Liver (tissue), 9 donors: ENCODE results near the gene EEA1. TPM values are rescaled to one million over a fixed set of nuclear protein-coding genes. Genes with fewer than 3 reads are reported as not detected.

ENCODE experiments used
- DNase-seq: peaks from one replicate; pipeline ENCODE4 v3.0.0-alpha.2; 2017; ENCODE audit warnings: low spot score
- H3K27ac ChIP-seq, 2 donors: one replicate each; pipeline ENCODE4 v1.7.0; 2013; ENCODE audit warnings: inconsistent platforms in 2 of 2, low read length in 2 of 2, control low read depth in 1 of 2, low read depth in 1 of 2, mild to moderate bottlenecking in 1 of 2
- H3K27me3 ChIP-seq, 4 donors: one replicate each; pipeline versions ENCODE4 v1.6.1 to v1.7.0; 2013; ENCODE audit warnings: low read length in 3 of 4, inconsistent platforms in 1 of 4, mild to moderate bottlenecking in 1 of 4, moderate library complexity in 1 of 4; ENCODE audit not compliant: control insufficient read depth in 4 of 4, insufficient read depth in 4 of 4
- H3K36me3 ChIP-seq, 4 donors: one replicate each; pipeline versions ENCODE4 v1.6.1 to v1.7.0; 2013; ENCODE audit warnings: low read length in 3 of 4, mild to moderate bottlenecking in 3 of 4, low read depth in 1 of 4, moderate library complexity in 1 of 4; ENCODE audit not compliant: control insufficient read depth in 4 of 4, insufficient read depth in 3 of 4
- H3K4me1 ChIP-seq, 4 donors: one replicate each; pipeline versions ENCODE4 v1.6.1 to v1.7.0; 2013; ENCODE audit warnings: low read length in 3 of 4, mild to moderate bottlenecking in 3 of 4, moderate library complexity in 1 of 4; ENCODE audit not compliant: control insufficient read depth in 4 of 4, insufficient read depth in 4 of 4
- H3K4me3 ChIP-seq, 3 donors: one replicate each; pipeline versions ENCODE4 v1.6.1 to v1.7.0; 2013; ENCODE audit warnings: low read length in 3 of 3, control low read depth in 1 of 3, low read depth in 1 of 3, mild to moderate bottlenecking in 1 of 3
- H3K9ac ChIP-seq, 2 donors: one replicate each; pipeline ENCODE4 v1.7.0; 2013; ENCODE audit warnings: low read length in 2 of 2, mild to moderate bottlenecking in 2 of 2, moderate library complexity in 2 of 2, control low read depth in 1 of 2, low read depth in 1 of 2
- H3K9me3 ChIP-seq, 4 donors: one replicate each; pipeline versions ENCODE4 v1.6.1 to v1.7.0; 2013; ENCODE audit warnings: low read length in 3 of 4; ENCODE audit not compliant: control insufficient read depth in 4 of 4
- EGR1 ChIP-seq, 2 donors: IDR thresholded peaks; 2 replicates each; pipeline ENCODE4 v1.6.1; 2016 to 2018; ENCODE audit warnings: antibody characterized with exemption in 2 of 2, low read depth in 2 of 2
- FOXA1 ChIP-seq: IDR thresholded peaks from 2 replicates; pipeline ENCODE4 v1.6.1; 2016; ENCODE audit warnings: antibody characterized with exemption
- FOXA2 ChIP-seq: IDR thresholded peaks from 2 replicates; pipeline ENCODE4 v1.6.1; 2016; ENCODE audit warnings: antibody characterized with exemption
- GABPA ChIP-seq, 2 donors: IDR thresholded peaks in 1 of 2; conservative IDR thresholded peaks in 1 of 2; 2 replicates each; pipeline ENCODE4 v1.6.1; 2016; ENCODE audit warnings: antibody characterized with exemption in 2 of 2, mild to moderate bottlenecking in 1 of 2, moderate library complexity in 1 of 2
- HNF4A ChIP-seq, 2 donors: conservative IDR thresholded peaks; 2 replicates each; pipeline ENCODE4 v1.6.1; 2016; ENCODE audit warnings: antibody characterized with exemption in 2 of 2, mild to moderate bottlenecking in 2 of 2
- HNF4G ChIP-seq: IDR thresholded peaks from 2 replicates; pipeline ENCODE4 v1.6.1; 2016; ENCODE audit warnings: antibody characterized with exemption
- JUND ChIP-seq, 2 donors: IDR thresholded peaks; 2 replicates each; pipeline ENCODE4 v1.6.1; 2016; ENCODE audit warnings: antibody characterized with exemption in 2 of 2
- NR2F2 ChIP-seq: IDR thresholded peaks from 2 replicates; pipeline ENCODE4 v1.6.1; 2016; ENCODE audit warnings: antibody characterized with exemption
- RAD21 ChIP-seq, 2 donors: IDR thresholded peaks; 2 replicates each; pipeline ENCODE4 v1.6.1; 2016; ENCODE audit warnings: antibody characterized with exemption in 2 of 2, mild to moderate bottlenecking in 2 of 2
- RXRA ChIP-seq, 2 donors: IDR thresholded peaks; 2 replicates each; pipeline ENCODE4 v1.6.1; 2017 to 2018; ENCODE audit warnings: antibody characterized with exemption in 2 of 2, mild to moderate bottlenecking in 1 of 2
- SP1 ChIP-seq: IDR thresholded peaks from 2 replicates; pipeline ENCODE4 v1.6.1; 2018; ENCODE audit warnings: antibody characterized with exemption, mild to moderate bottlenecking
- TAF1 ChIP-seq: conservative IDR thresholded peaks from 2 replicates; pipeline ENCODE4 v1.6.1; 2016; ENCODE audit warnings: antibody characterized with exemption, mild to moderate bottlenecking
- YY1 ChIP-seq: IDR thresholded peaks from 2 replicates; pipeline ENCODE4 v1.6.1; 2016; ENCODE audit warnings: antibody characterized with exemption, mild to moderate bottlenecking
- polyA plus RNA-seq, 2 donors: library from polyadenylated mRNA; stranded (reverse) in 1 of 2; unstranded in 1 of 2; fragments of 200-250 nt in 1 of 2; fragments of >200 nt in 1 of 2; fragmentation: Nextera tagmentation in 1 of 2; extraction: Ambion mirVana in 1 of 2; gene quantifications; one replicate each; pipeline versions ENCODE4 v1.2.1 to v1.2.3, GENCODE V29; 2013 to 2015
- total RNA-seq, 2 donors: library from RNA; depleted of rRNA; stranded (reverse); fragments of >200 nt; gene quantifications; one replicate each; pipeline ENCODE4 v1.2.3, GENCODE V29; 2014
- TF ChIP-seq, protein P1 (sequence below): IDR thresholded peaks from 2 replicates; pipeline ENCODE4 v1.6.1; 2016; ENCODE audit warnings: antibody characterized with exemption
- TF ChIP-seq, protein P2 (sequence below): IDR thresholded peaks from 2 replicates; pipeline ENCODE4 v1.6.1; 2016; ENCODE audit warnings: antibody characterized with exemption
- TF ChIP-seq, protein P3 (sequence below): fragments of 150-350 bp; IDR thresholded peaks from 2 replicates; pipeline ENCODE4 v1.5.1; 2017; ENCODE audit warnings: improper control_type of control experiment, low read depth, low read length; ENCODE audit not compliant: missing input control
- TF ChIP-seq, protein P4 (sequence below): IDR thresholded peaks from 2 replicates; pipeline ENCODE4 v1.6.1; 2016; ENCODE audit warnings: antibody characterized with exemption
- TF ChIP-seq, protein P5 (sequence below): IDR thresholded peaks from 2 replicates; pipeline ENCODE4 v1.6.1; 2016; ENCODE audit warnings: antibody characterized with exemption, mild to moderate bottlenecking
- donor health status: healthy.
- donor health status: healthy.
- donor health status: healthy.
- donor health status: healthy.
- donor health status: healthy.

Gene EEA1
- total and polyA plus RNA-seq, 4 donors: 2.5 to 15.8 (median 9.1) TPM

GRCh38 chr12:92947589-92948215 is 18.6 kb upstream of the EEA1 start:
- no peak for DNase-seq
- TF ChIP-seq, protein P1, sequence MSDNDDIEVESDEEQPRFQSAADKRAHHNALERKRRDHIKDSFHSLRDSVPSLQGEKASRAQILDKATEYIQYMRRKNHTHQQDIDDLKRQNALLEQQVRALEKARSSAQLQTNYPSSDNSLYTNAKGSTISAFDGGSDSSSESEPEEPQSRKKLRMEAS: no peak
- TF ChIP-seq, protein P2, sequence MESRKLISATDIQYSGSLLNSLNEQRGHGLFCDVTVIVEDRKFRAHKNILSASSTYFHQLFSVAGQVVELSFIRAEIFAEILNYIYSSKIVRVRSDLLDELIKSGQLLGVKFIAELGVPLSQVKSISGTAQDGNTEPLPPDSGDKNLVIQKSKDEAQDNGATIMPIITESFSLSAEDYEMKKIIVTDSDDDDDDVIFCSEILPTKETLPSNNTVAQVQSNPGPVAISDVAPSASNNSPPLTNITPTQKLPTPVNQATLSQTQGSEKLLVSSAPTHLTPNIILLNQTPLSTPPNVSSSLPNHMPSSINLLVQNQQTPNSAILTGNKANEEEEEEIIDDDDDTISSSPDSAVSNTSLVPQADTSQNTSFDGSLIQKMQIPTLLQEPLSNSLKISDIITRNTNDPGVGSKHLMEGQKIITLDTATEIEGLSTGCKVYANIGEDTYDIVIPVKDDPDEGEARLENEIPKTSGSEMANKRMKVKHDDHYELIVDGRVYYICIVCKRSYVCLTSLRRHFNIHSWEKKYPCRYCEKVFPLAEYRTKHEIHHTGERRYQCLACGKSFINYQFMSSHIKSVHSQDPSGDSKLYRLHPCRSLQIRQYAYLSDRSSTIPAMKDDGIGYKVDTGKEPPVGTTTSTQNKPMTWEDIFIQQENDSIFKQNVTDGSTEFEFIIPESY: no peak
- TF ChIP-seq, protein P3, sequence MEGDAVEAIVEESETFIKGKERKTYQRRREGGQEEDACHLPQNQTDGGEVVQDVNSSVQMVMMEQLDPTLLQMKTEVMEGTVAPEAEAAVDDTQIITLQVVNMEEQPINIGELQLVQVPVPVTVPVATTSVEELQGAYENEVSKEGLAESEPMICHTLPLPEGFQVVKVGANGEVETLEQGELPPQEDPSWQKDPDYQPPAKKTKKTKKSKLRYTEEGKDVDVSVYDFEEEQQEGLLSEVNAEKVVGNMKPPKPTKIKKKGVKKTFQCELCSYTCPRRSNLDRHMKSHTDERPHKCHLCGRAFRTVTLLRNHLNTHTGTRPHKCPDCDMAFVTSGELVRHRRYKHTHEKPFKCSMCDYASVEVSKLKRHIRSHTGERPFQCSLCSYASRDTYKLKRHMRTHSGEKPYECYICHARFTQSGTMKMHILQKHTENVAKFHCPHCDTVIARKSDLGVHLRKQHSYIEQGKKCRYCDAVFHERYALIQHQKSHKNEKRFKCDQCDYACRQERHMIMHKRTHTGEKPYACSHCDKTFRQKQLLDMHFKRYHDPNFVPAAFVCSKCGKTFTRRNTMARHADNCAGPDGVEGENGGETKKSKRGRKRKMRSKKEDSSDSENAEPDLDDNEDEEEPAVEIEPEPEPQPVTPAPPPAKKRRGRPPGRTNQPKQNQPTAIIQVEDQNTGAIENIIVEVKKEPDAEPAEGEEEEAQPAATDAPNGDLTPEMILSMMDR: no peak
- no peak for TF ChIP-seq RXRA (IDR thresholded peaks at IDR 0.05)
- no peak for TF ChIP-seq NR2F2
- no peak for TF ChIP-seq TAF1
- TF ChIP-seq, protein P4, sequence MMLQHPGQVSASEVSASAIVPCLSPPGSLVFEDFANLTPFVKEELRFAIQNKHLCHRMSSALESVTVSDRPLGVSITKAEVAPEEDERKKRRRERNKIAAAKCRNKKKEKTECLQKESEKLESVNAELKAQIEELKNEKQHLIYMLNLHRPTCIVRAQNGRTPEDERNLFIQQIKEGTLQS: no peak
- no peak for TF ChIP-seq FOXA1
- TF ChIP-seq RAD21 (IDR thresholded peaks at IDR 0.05): no peak
- no peak for TF ChIP-seq SP1
- TF ChIP-seq GABPA (IDR thresholded peaks at IDR 0.05 in 1 of 2, conservative IDR thresholded peaks at IDR 0.05 in 1 of 2): no peak
- no peak for TF ChIP-seq EGR1 (IDR thresholded peaks at IDR 0.05; ENCODE audit: low read depth in 2 of 2)
- no peak for TF ChIP-seq FOXA2
- TF ChIP-seq, protein P5, sequence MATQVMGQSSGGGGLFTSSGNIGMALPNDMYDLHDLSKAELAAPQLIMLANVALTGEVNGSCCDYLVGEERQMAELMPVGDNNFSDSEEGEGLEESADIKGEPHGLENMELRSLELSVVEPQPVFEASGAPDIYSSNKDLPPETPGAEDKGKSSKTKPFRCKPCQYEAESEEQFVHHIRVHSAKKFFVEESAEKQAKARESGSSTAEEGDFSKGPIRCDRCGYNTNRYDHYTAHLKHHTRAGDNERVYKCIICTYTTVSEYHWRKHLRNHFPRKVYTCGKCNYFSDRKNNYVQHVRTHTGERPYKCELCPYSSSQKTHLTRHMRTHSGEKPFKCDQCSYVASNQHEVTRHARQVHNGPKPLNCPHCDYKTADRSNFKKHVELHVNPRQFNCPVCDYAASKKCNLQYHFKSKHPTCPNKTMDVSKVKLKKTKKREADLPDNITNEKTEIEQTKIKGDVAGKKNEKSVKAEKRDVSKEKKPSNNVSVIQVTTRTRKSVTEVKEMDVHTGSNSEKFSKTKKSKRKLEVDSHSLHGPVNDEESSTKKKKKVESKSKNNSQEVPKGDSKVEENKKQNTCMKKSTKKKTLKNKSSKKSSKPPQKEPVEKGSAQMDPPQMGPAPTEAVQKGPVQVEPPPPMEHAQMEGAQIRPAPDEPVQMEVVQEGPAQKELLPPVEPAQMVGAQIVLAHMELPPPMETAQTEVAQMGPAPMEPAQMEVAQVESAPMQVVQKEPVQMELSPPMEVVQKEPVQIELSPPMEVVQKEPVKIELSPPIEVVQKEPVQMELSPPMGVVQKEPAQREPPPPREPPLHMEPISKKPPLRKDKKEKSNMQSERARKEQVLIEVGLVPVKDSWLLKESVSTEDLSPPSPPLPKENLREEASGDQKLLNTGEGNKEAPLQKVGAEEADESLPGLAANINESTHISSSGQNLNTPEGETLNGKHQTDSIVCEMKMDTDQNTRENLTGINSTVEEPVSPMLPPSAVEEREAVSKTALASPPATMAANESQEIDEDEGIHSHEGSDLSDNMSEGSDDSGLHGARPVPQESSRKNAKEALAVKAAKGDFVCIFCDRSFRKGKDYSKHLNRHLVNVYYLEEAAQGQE: no peak
- TF ChIP-seq HNF4G: no peak
- TF ChIP-seq YY1: no peak
- TF ChIP-seq HNF4A (conservative IDR thresholded peaks at IDR 0.05): no peak
- TF ChIP-seq JUND (IDR thresholded peaks at IDR 0.05): no peak
- Histone ChIP-seq H3K4me3 (no peak overlapping the region), H3K36me3 (no peaks in the 10 kb centered on the region), H3K27me3 (no peaks in the 10 kb centered on the region), H3K27ac (no peak overlapping the region), H3K9ac (no peak overlapping the region), H3K4me1 (peaks cover 4 to 10% (median 9%) of the 10 kb centered on the region in 4 donors), H3K9me3 (no peaks in the 10 kb centered on the region)
